Hypothalamus (tissue), 51 donors: ENCODE data around the gene UPK3BL1.
"Not testable (repeated sequence)": the region's sequence is repeated elsewhere in the genome, so short reads cannot be mapped to it uniquely, and the experiment has no call there.

Experiments
- DNase-seq, 51 donors: peaks; one replicate each; lab custom pipeline; 2025; lab: John Stamatoyannopoulos, UW

UPK3BL1 gene

DNA sequence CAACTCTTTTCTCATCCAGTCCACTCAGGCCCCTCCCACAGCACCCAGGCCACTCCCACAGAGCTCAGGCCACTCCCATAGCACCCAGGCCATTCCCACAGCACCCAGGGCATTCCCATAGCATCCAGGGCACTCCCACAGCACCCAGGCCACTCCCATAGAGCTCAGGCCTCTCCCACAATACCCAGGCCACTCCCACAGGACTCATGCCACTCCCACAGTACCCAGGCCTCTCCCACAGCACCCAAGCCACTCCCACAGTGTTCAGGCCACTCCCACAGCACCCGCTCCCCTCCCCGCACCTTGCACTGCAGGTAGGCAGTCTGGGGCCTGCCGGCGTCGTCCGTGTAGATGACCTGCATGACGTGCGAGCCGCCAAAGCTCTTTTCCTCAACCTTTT, 52.7 kb downstream of the UPK3BL1 start:
- DNase-seq: not testable (repeated sequence)
